GM12892 (cell line): ENCODE results near the gene MRGPRD.

ENCODE experiments used
- POLR2A ChIP-seq: IDR thresholded peaks from 2 replicates; pipeline ENCODE4 v1.6.1; 2011; ENCODE audit warnings: low read depth, low read length, control low read depth
- POLR2AphosphoS5 ChIP-seq: IDR thresholded peaks from 2 replicates; pipeline ENCODE4 v1.6.1; 2011; ENCODE audit warnings: low read depth, low read length, control low read depth

DNA sequence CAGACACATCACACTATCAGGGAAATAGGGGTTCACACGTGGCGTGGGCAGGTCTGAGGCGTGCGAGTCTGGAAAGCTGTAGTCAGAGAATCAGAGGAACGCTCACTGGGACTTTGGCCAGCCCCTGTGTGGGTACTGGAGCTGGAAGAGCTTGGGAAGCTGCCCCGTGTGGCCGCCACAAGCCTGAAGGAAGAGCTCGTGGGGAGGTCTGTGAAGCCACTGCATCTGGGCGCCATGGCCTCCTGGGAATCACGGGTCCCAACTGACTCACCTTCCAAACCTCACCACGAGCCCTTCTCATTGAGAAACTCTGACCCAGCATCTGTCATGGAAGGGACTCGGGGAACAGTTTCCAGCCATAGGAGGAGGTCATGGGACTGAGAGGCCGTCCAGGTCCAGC is 38.1 kb upstream of the MRGPRD start:
- TF ChIP-seq POLR2AphosphoS5, result no peak
- no peak for TF ChIP-seq POLR2A
